Pancreas (tissue), 10 donors: Measurements from ENCODE around the gene FOCAD. TPM values are rescaled to one million over a fixed set of nuclear protein-coding genes. Genes with fewer than 3 reads are reported as not detected.

ENCODE experiments used
- ATAC-seq, 4 donors: fragments of 200-7000 bp; cut with Tn5 transposase; one replicate each; pipeline versions ENCODE4 v1.8.0 to v1.9.1; 2020; ENCODE audit warnings: mild to moderate bottlenecking in 4 of 4, moderate library complexity in 4 of 4
- DNase-seq, 6 donors: peaks; one replicate each; pipeline ENCODE4 v3.0.0-alpha.2; 2020
- FAIRE-seq: peaks from 2 replicates; lab custom pipeline; 2012; peaks lifted over from hg19 to GRCh38; lab: Jason Lieb, UNC
- H3K27ac ChIP-seq, 4 donors: fragments of 200-600 bp; sonication (generic); 1 replicate in 3 of 4; 2 replicates in 1 of 4; pipeline versions ENCODE4 v1.5.0 to v1.8.0; 2020
- H3K27me3 ChIP-seq, 4 donors: fragments of 200-600 bp; one replicate each; pipeline ENCODE4 v1.8.0; 2021
- H3K36me3 ChIP-seq, 3 donors: fragments of 200-600 bp; sonication (generic) in 1 of 3; one replicate each; pipeline versions ENCODE4 v1.5.0 to v1.8.0; 2020 to 2021
- H3K4me1 ChIP-seq, 3 donors: fragments of 200-600 bp; one replicate each; pipeline ENCODE4 v1.8.0; 2021
- H3K4me3 ChIP-seq, 4 donors: fragments of 200-600 bp; sonication (generic) in 2 of 4; one replicate each; pipeline versions ENCODE4 v1.5.0 to v1.8.0; 2020 to 2021
- H3K9me3 ChIP-seq, 4 donors: fragments of 200-600 bp; one replicate each; pipeline ENCODE4 v1.8.0; 2021
- CTCF ChIP-seq, 4 donors: fragments of 200-600 bp; sonication (generic) in 3 of 4; IDR thresholded peaks; one replicate each; pipeline versions ENCODE4 v1.5.0 to v1.8.0; 2021; ENCODE audit warnings: antibody characterized with exemption in 4 of 4
- whole genome bisulfite sequencing, 2 donors: extraction: QIAGEN DNeasy Blood & Tissue Kit; methylation state at CpG; one replicate each; pipeline ENCODE4 v1.1.7; 2013; 5-methylcytosine and 5-hydroxymethylcytosine counted together
- intact Hi-C, 3 donors: fragments of 100-400 bp; cut with DNase I; formaldehyde crosslinking; loops; one replicate each; pipeline versions ENCODE4 v1.11.1 to v1.14.2; 2022
- polyA plus RNA-seq, 2 donors: library from polyadenylated mRNA; stranded (reverse); fragments of 200-250 nt; gene quantifications; one replicate each; pipeline ENCODE4 v1.2.3, GENCODE V29; 2013
- total RNA-seq, 6 donors: library from RNA; stranded (reverse); fragmentation: NEBNext Ultra II Directional in 4 of 6; extraction: Animal tissue kit (Norgen Biotek cat#: 25700) in 4 of 6; gene quantifications; one replicate each; pipeline versions ENCODE4 v1.2.1 to v1.2.4, GENCODE V29; 2021 to 2023
- donor health status: healthy with polysubstance abuse.
- donor health status: DM: no; HTN: no; CAD: no; lungs with moderate emphysema.
- donor health status: DM: no; HTN: no; CAD: no.
- donor health status: control.
- donor health status: control.
- donor health status: Bipolar disorder and iron deficiency.
- donor health status: DM: yes; HTN: yes; CAD: no.
- donor health status: DM: no; HTN: no; CAD: no.
- donor health status: DM: no; HTN: no; CAD: no.
- donor health status: DM: yes; HTN: yes; CAD: no.

Gene FOCAD
- total and polyA plus RNA-seq, 8 donors = 5.4 to 27.7 (median 16.8) TPM

- DNase-seq (no peak), FAIRE-seq (no peak), ATAC-seq (no peak)
- Histone ChIP-seq H3K4me1 (no peaks in the 10 kb centered on the region), H3K4me3 (no peak overlapping the region), H3K9me3 (no peaks in the 10 kb centered on the region), H3K27me3 (no peaks in the 10 kb centered on the region), H3K27ac (no peak overlapping the region), H3K36me3 (no peaks in the 10 kb centered on the region)
- 91 to 96% methylated on average over 2 of the region's 2 CpGs for WGBS, 2 donors
- intact Hi-C loops = no loop called here
- no peak for TF ChIP-seq CTCF (IDR thresholded peaks at IDR 0.05)
Measured at GRCh38 chr9:21023861-21024260, 339.8 kb downstream of the FOCAD start.

GRCh38 chr9:21027295-21027694 is 343.2 kb downstream of the FOCAD start:
- FAIRE-seq (no peak), DNase-seq (no peak), ATAC-seq (no peak)
- WGBS, 2 donors = 72 to 74% methylated on average over 4 of the region's 4 CpGs
- H3K27ac ChIP-seq = no peak overlapping the region
- H3K27me3 ChIP-seq = no peaks in the 10 kb centered on the region
- no peaks in the 10 kb centered on the region for H3K4me1 ChIP-seq
- H3K4me3 ChIP-seq = no peak overlapping the region
- no peaks in the 10 kb centered on the region for H3K36me3 ChIP-seq
- H3K9me3 ChIP-seq = no peaks in the 10 kb centered on the region
- TF ChIP-seq CTCF (IDR thresholded peaks at IDR 0.05) = no peak
- intact Hi-C loops = no loop called here

- intact Hi-C loops = no loop called here
- DNase-seq (no peak), FAIRE-seq (no peak), ATAC-seq (peak in 1 of 4 donors; percentile 15)
- Histone ChIP-seq H3K27ac (no peak overlapping the region), H3K4me1 (no peaks in the 10 kb centered on the region), H3K36me3 (no peaks in the 10 kb centered on the region), H3K4me3 (no peak overlapping the region), H3K27me3 (no peaks in the 10 kb centered on the region), H3K9me3 (no peaks in the 10 kb centered on the region)
- no peak for TF ChIP-seq CTCF (IDR thresholded peaks at IDR 0.05)
- WGBS, 2 donors = 43 to 51% methylated on average over 3 of the region's 3 CpGs
Measured at GRCh38 chr9:21028466-21028865, 344.4 kb downstream of the FOCAD start.

GRCh38 chr9:21029661-21030060 is 345.6 kb downstream of the FOCAD start:
- no peaks in the 10 kb centered on the region for H3K9me3 ChIP-seq
- FAIRE-seq (no peak), DNase-seq (no peak), ATAC-seq (peak in 2 of 4 donors; percentile 49 to 56)
- H3K36me3 ChIP-seq = no peaks in the 10 kb centered on the region
- no peak overlapping the region for H3K27ac ChIP-seq
- H3K4me1 ChIP-seq = no peaks in the 10 kb centered on the region
- no peaks in the 10 kb centered on the region for H3K27me3 ChIP-seq
- H3K4me3 ChIP-seq = no peak overlapping the region
- intact Hi-C loops = no loop called here
- 51 to 60% methylated on average over 8 of the region's 8 CpGs for WGBS, 2 donors
- no peak for TF ChIP-seq CTCF (IDR thresholded peaks at IDR 0.05)

GRCh38 chr9:21030389-21031035 is 346.5 kb downstream of the FOCAD start:
- Histone ChIP-seq H3K4me1 (no peaks in the 10 kb centered on the region), H3K36me3 (no peaks in the 10 kb centered on the region), H3K9me3 (no peaks in the 10 kb centered on the region), H3K27me3 (no peaks in the 10 kb centered on the region), H3K27ac (peak overlapping the region in 1 of 4 donors; percentile 41), H3K4me3 (peak overlapping the region in 1 of 4 donors; percentile 47)
- ATAC-seq (peak in 3 of 4 donors; percentile 25 to 63 (median 59)), FAIRE-seq (no peak), DNase-seq (no peak)
- 83 to 86% methylated on average over 5 of the region's 5 CpGs for WGBS, 2 donors
- no peak for TF ChIP-seq CTCF (IDR thresholded peaks at IDR 0.05)
- intact Hi-C loops = no loop called here
